ENCODE results near the gene GZMB. TPM values are rescaled to one million over a fixed set of nuclear protein-coding genes. Genes with fewer than 3 reads are reported as not detected.
A peak's percentile ranks its signal among the peaks of the same experiment; 100 is the strongest.

Gene GZMB
- total RNA-seq: not detected in 3 replicates
- long read RNA-seq: 0 reads

GRCh38 chr14:24634158-24634557 is at the start of gene GZMB:
Gene GZMB, minus strand, starts transcription at chr14:24634190. Its CDS starts 30 bp downstream, at chr14:24634160.
- Mint-ChIP-seq H3K4me1 (ENCODE audit: low read depth) (no peaks in the 10 kb centered on the region), H3K4me3 (ENCODE audit: unreplicated experiment) (no peak within 1 kb of the TSS), H3K27me3 (ENCODE audit: low read depth) (peaks cover 2% of the 10 kb centered on the region), H3K9me3 (ENCODE audit: low read depth) (peaks cover 2% of the 10 kb centered on the region), H3K36me3 (ENCODE audit: low read depth) (no peaks in the 10 kb centered on the region), H3K27ac (ENCODE audit: unreplicated experiment) (no peak within 1 kb of the TSS)
- DNase-seq (ENCODE audit: low spot score): no peak
- no peak for TF ChIP-seq CTCF (IDR thresholded peaks at IDR 0.05)

GRCh38 chr14:24681056-24681455 is 47.1 kb upstream of the GZMB start:
- Mint-ChIP-seq H3K36me3 (ENCODE audit: low read depth) (no peaks in the 10 kb centered on the region), H3K27ac (ENCODE audit: unreplicated experiment) (no peak overlapping the region), H3K9me3 (ENCODE audit: low read depth) (no peaks in the 10 kb centered on the region), H3K27me3 (ENCODE audit: low read depth) (peaks cover 40% of the 10 kb centered on the region), H3K4me3 (ENCODE audit: unreplicated experiment) (no peak overlapping the region), H3K4me1 (ENCODE audit: low read depth) (peaks cover 4% of the 10 kb centered on the region)
- TF ChIP-seq CTCF (IDR thresholded peaks at IDR 0.05): no peak
- no peak for DNase-seq (ENCODE audit: low spot score)

GRCh38 chr14:24680516-24680915 is 46.5 kb upstream of the GZMB start:
- peaks cover 42% of the 10 kb centered on the region for H3K27me3 Mint-ChIP-seq (ENCODE audit: low read depth)
- peak; percentile 65 for DNase-seq (ENCODE audit: low spot score)
- H3K4me3 Mint-ChIP-seq (ENCODE audit: unreplicated experiment): no peak overlapping the region
- H3K27ac Mint-ChIP-seq (ENCODE audit: unreplicated experiment): no peak overlapping the region
- peaks cover 4% of the 10 kb centered on the region for H3K4me1 Mint-ChIP-seq (ENCODE audit: low read depth)
- no peaks in the 10 kb centered on the region for H3K36me3 Mint-ChIP-seq (ENCODE audit: low read depth)
- TF ChIP-seq CTCF (IDR thresholded peaks at IDR 0.05): no peak
- H3K9me3 Mint-ChIP-seq (ENCODE audit: low read depth): no peaks in the 10 kb centered on the region

GRCh38 chr14:24679248-24679961 is 45.4 kb upstream of the GZMB start:
- Mint-ChIP-seq H3K4me3 (ENCODE audit: unreplicated experiment) (no peak overlapping the region), H3K27me3 (ENCODE audit: low read depth) (peaks cover 45% of the 10 kb centered on the region), H3K27ac (ENCODE audit: unreplicated experiment) (no peak overlapping the region), H3K4me1 (ENCODE audit: low read depth) (peaks cover 4% of the 10 kb centered on the region), H3K36me3 (ENCODE audit: low read depth) (no peaks in the 10 kb centered on the region), H3K9me3 (ENCODE audit: low read depth) (no peaks in the 10 kb centered on the region)
- DNase-seq (ENCODE audit: low spot score): no peak
- TF ChIP-seq CTCF (IDR thresholded peaks at IDR 0.05): peak; percentile 8

GRCh38 chr14:24678801-24679247 is 44.8 kb upstream of the GZMB start:
- no peak for DNase-seq (ENCODE audit: low spot score)
- no peaks in the 10 kb centered on the region for H3K9me3 Mint-ChIP-seq (ENCODE audit: low read depth)
- TF ChIP-seq CTCF (IDR thresholded peaks at IDR 0.05): peak; percentile 100
- H3K27ac Mint-ChIP-seq (ENCODE audit: unreplicated experiment): no peak overlapping the region
- peak overlapping the region; percentile 70 for H3K4me3 Mint-ChIP-seq (ENCODE audit: unreplicated experiment)
- H3K36me3 Mint-ChIP-seq (ENCODE audit: low read depth): no peaks in the 10 kb centered on the region
- peaks cover 45% of the 10 kb centered on the region for H3K27me3 Mint-ChIP-seq (ENCODE audit: low read depth)
- H3K4me1 Mint-ChIP-seq (ENCODE audit: low read depth): peaks cover 4% of the 10 kb centered on the region

All from chondrocyte (in vitro differentiated cells).